Activated T-cell treated with anti-CD3 and anti-CD28 coated beads, Interleukin-2, amount 50 U/mL, for 48 hours (primary cell): ENCODE measurements around the gene TRIOBP.
A peak's percentile ranks its signal among the peaks of the same experiment; 100 is the strongest.
"Not testable (repeated sequence)": the region's sequence is repeated elsewhere in the genome, so short reads cannot be mapped to it uniquely, and the experiment has no call there.

Source experiments
- DNase-seq, 2 experiments: peaks; one replicate each; pipeline ENCODE4 v3.0.0-alpha.2; 2020

TRIOBP gene, protein sequence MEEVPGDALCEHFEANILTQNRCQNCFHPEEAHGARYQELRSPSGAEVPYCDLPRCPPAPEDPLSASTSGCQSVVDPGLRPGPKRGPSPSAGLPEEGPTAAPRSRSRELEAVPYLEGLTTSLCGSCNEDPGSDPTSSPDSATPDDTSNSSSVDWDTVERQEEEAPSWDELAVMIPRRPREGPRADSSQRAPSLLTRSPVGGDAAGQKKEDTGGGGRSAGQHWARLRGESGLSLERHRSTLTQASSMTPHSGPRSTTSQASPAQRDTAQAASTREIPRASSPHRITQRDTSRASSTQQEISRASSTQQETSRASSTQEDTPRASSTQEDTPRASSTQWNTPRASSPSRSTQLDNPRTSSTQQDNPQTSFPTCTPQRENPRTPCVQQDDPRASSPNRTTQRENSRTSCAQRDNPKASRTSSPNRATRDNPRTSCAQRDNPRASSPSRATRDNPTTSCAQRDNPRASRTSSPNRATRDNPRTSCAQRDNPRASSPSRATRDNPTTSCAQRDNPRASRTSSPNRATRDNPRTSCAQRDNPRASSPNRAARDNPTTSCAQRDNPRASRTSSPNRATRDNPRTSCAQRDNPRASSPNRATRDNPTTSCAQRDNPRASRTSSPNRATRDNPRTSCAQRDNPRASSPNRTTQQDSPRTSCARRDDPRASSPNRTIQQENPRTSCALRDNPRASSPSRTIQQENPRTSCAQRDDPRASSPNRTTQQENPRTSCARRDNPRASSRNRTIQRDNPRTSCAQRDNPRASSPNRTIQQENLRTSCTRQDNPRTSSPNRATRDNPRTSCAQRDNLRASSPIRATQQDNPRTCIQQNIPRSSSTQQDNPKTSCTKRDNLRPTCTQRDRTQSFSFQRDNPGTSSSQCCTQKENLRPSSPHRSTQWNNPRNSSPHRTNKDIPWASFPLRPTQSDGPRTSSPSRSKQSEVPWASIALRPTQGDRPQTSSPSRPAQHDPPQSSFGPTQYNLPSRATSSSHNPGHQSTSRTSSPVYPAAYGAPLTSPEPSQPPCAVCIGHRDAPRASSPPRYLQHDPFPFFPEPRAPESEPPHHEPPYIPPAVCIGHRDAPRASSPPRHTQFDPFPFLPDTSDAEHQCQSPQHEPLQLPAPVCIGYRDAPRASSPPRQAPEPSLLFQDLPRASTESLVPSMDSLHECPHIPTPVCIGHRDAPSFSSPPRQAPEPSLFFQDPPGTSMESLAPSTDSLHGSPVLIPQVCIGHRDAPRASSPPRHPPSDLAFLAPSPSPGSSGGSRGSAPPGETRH (N-terminal part only)

DNA sequence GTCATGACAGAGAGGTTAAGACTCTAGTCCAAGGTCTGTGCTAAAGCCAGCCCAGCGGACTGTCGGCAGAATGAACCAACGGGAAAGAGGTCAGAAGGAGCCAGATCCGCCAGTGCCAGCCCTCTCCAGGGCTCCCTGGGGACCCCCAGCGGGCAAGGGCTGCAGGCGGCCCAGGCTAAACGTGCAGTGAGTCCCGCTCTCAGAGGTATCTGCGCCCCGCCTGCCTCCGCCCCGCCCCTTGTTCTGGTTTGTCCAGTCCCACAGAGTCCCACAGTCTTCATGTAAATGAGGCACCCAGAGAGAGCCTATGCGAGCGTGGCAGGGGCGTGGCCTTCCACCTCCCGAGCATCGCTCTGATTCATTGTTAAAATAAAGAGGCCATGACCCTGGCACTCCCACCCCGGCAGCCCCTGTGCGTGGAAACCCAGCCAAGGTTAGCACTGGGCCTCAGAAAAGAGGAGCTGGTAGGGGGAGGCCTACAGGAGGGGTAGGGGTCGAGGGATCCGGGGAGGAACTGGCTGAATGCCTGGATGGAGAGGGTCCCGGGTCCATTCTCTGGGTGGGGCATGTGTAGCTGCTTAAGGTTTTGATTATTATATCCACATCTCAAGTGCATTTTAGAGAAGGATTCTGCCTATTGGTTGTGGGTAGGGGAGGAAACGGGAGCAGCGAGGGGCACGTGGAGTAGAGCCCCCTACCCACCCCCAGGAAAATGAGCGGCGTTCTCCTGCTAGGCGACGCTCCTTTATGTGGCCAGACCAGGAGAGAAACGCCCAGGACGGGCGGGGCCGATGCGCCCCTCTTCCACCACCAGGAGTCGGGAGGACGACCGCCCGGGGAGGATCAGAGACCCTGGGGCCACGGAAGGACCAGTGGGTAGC, at the start of gene TRIOBP:
Gene TRIOBP (plus strand): TSS at position 392 of the 881 bp plus-strand sequence. CDS start 4,318 bp downstream, outside the sequence.
- DNase-seq, result peak; percentile 93 to 94

DNA sequence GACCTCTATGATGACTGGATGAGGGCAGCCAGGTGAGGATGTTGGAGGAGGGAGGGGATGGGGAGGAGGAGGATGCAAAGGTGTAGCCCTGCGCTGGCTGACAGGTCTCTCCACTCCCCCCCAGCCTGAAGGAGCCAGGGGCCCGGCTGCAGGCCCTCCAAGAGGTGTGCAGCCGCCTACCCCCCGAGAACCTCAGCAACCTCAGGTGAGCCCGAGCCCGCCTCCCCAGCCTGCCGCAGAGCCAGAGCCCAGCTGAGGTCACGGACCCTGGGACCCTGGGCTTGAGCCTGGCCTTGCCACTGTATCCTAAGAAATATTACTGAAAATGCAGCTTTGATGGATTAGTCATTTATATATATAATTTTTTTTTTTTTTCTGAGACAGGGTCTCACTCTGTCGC, 49.5 kb upstream of the TRIOBP start:
- DNase-seq, result no peak

GRCh38 chr22:37647928-37648327, 48.9 kb upstream of the TRIOBP start:
- no peak for DNase-seq

DNA sequence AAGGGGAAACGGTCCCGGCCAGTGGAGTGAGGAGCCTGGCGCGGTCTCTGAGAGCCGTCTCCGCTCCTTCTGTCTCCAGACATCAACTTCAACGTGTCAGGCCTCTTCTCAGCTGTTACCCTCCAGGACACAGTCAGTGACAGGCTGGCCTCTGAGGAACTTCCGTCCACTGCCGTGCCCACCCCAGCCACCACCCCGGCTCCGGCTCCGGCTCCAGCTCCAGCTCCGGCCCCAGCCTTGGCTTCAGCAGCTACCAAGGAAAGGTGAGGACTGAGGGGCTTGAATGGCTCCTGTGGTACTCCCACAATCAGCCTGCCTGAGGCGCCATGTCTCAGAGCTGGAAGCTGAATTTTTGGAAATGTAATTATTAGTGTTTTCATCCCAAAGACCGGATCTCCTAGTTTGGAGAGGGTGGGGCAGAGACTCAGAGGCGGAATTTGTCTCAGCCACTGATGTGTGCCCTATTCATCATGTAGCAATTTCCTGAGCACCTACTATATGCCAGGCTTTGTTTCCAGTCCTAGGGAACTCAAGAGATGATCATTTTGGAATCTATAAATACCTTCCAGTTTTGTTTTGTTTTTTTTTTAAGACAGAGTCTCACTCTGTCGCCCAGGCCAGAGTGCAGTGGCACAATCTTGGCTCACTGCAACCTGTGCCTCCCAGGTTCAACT, 46.2 kb upstream of the TRIOBP start:
- no peak for DNase-seq

GRCh38 chr22:37654563-37655251, 42.1 kb upstream of the TRIOBP start:
- no peak for DNase-seq

GRCh38 chr22:37655252-37655563, 41.6 kb upstream of the TRIOBP start:
- DNase-seq, result no peak

DNA sequence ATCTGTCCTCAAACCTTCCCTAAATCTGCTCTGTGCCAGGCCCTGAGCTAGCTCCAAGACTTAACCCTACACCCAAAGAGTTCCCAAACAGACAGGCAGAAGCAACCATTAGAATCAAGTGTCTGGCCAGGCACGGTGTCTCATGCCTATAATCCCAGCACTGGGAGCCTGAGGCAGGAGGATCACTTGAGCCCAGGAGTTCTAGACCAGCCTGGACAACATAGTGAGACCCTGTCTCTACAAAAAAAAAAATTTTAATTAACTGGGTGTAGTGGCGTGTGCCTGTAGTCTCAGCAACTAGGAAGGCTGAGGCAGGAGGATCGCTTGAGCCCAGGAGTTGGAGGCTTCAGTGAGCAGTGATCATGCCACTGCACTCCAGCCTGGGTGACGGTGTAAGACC, 40.3 kb upstream of the TRIOBP start:
- not testable (repeated sequence) for DNase-seq

DNA sequence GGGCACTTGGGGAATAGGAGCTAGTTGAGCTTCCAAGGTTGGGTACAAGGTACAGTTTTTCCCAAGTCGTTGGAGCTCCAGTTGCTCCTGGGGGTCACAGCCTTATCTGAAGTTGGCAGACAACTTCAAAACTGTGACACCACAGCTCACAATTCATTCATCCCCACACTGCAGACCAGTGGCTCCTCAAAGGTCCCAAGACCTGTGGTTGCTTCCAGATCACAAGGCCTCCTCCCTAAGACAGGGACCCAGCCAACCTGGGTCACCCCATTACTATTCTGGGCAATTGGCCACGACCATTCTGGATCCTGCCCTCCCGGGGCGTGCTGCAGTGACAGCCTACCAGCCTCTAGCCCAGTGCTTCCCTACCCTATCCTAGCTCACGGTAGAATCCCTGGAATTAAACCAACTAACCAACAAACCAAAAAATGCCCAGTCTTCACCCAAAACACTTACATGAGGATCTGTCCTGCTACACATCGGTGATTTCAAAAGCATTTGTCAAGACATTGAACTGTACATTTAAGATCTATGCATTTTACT, 39.2 kb upstream of the TRIOBP start:
- peak in 1 of 2 experiments; percentile 29 for DNase-seq

DNA sequence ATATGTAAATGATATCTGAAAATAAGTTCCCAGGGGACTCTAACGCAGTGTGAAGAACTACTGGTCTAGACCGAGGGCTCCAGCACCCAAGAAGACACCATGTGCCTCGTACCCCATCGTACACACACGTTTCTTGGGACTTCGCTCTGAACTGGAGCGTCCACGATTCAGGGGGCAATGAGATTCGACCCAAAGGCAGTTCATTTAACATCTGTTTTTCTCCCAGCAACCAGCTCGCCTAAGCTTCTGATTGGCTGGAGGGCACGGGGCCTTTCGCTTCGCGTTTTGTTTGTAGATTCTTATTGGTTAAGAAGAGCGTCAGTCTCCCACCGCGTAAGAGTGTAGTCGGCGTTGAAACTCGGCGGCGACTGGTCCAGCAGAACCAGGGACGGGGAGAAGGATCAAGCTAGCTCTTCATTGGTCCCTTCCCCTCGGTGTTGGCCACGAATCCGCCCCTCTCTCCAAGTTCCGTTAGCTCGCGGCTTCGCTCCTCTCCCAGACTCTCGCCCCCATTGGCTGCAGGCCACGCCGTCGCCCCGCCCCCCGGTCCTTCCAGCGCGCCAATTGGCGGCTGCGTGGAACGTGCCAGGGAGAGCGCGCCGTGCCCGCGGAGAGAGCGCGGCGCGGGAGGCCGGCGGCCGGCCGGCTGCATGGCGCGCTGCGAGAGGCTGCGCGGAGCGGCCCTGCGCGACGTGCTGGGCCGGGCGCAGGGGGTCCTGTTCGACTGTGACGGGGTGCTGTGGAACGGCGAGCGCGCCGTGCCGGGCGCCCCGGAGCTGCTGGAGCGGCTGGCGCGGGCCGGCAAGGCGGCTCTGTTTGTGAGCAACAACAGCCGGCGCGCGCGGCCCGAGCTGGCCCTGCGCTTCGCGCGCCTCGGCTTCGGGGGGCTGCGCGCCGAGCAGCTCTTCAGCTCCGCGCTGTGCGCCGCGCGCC, 38.4 kb upstream of the TRIOBP start, which contains the start of gene PDXP:
Gene PDXP (plus strand): TSS at position 591 of the 933 bp plus-strand sequence. CDS start 60 bp downstream, at position 651.
- peak; percentile 99 for DNase-seq

DNA sequence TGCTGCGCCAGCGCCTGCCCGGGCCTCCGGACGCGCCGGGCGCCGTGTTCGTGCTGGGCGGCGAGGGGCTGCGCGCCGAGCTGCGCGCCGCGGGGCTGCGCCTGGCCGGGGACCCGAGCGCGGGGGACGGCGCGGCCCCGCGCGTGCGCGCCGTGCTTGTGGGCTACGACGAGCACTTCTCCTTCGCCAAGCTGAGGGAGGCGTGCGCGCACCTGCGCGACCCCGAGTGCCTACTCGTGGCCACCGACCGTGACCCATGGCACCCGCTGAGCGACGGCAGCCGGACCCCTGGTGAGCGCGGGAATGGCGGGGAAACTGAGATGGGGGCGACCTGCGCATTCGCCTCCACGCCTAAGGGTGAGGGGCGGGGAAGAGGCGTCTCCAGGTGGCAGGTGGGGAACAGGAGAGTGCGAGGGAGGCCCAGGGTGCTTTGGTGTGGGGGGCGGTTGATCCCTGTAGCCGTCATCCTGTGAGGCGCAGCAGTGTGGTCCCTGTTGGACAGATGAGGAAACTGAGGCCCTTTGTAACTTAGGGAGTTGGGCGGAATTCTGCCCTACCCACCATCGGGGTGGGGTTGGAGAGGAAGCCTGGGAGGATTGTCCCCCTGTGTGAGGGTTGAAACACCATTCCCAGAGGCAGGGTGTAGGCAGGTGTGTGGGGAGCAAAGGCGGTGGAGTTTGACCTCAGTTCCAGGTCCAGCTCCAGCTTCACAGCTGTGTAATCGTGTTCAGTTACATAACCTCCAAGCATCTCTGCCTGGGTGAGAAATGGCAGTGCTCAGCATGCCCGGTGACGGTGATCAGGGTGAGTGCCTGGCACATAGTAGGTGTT, 37.6 kb upstream of the TRIOBP start:
- peak; percentile 43 to 50 for DNase-seq

DNA sequence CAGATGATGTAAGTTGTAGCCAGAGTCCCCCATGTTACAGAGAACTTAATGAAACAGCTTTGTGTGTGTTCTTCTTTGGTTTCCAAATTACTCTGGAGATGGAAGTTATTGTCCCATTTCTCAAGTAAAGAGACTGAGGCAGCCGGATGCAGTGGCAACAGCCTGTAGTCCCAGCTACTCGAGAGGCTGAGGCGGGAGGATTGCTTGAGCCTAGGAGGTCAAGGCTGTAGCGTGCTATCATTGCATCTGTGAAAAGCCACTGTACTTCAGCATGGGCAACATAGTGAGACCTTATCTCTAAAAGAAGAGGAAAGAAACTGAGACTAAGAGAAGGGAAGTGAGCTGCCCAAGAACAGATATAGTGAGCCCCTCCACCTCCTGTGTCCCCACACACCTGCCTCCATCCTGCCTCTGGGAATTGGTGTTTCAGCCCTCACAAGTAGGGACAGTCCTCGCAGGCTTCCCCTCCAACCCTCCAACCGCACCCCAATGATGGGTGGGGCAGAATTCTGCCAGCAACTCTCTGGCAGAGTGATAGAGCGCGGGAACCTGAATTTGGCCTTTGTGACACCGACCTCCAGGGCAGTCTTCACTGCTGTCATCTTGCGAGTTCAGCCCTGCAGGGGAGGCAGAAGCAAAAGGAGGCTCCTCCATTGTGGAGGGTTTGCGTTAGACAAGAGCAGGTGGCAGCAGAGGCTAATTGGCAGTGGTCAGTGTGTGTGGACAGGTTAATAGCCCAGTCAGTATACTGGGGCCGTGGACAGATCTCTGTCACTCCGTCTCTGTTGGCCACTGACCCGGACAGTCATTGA, 36.7 kb upstream of the TRIOBP start:
- DNase-seq, result no peak

GRCh38 chr22:37660709-37661045, 36.2 kb upstream of the TRIOBP start:
- DNase-seq, result no peak

DNA sequence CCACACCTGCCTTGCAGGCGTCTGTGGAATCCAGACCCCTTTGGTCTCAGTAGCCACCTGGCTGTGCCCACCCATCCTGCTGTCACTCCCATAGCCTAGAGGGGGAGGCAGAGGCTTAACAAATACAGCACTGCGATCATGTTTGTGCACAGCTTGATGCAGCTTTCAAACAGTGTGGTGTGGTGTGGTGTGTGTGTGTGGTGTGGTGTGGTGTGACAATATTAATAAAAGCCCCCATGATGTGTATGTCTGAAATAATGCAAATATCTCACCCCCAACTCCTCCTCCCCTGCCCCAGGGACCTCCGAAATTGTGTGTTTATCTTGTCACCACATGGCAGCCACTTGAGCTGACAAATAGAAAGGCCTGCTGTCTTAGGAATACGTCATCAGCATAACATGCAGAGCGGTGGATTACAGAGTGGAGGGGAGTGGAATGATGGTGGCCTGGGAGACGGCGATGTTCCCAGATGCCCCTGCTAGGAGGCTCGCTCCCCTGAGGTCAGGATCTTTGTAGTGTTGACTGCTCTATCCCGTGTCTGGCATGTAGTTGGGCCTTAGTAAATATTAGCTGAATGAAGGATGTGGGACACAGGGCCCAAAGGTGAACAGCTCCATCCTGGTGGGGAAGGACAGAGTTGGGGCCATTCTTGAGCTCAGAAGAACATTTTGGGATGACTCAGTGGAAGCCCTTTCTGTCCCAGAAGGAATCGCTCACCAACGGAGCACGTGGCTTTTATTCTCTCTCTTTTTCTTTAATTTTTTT, 35.5 kb upstream of the TRIOBP start:
- DNase-seq, result no peak

DNA sequence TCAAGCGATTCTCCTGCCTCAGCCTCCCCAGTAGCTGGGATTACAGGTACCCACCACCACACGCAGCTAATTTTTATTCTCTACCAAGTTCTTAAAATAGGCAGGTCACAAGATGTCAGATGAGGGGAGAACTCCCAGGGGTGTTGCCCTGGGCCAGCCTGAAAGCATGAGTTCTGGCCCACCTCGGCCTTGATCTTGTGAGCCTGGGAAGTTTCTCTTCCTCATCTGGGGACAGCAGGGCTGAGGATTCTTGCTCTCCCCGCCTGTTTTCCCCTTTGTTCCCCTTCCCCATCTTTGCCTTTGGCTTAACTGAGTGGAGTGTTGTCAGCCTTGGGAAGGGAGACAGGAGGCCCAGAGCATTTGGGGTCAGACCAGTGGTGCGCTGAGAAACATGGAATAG, 34.8 kb upstream of the TRIOBP start:
- DNase-seq, result no peak

- DNase-seq, result no peak
These were observed 33.2 kb upstream of the TRIOBP start for GRCh38 chr22:37663521-37664140.
